H9 (cell line): ENCODE data around the gene INSYN2A. TPM values are rescaled to one million over a fixed set of nuclear protein-coding genes. Genes with fewer than 3 reads are reported as not detected.

ENCODE experiments used
- DNase-seq: peaks from one replicate; pipeline ENCODE4 v3.0.0-alpha.2; 2017
- H2AFZ ChIP-seq: one replicate; pipeline ENCODE4 v1.6.1; 2013; ENCODE audit warnings: mild to moderate bottlenecking, low read length, control low read depth, moderate library complexity
- H2AK5ac ChIP-seq: 2 replicates; pipeline ENCODE4 v1.6.1; 2013; ENCODE audit warnings: low read length, control low read depth, mixed read lengths; ENCODE audit not compliant: insufficient read length
- H2BK120ac ChIP-seq: one replicate; pipeline ENCODE4 v1.6.1; 2013; ENCODE audit warnings: low read depth, mild to moderate bottlenecking, low read length, control low read depth, inconsistent platforms; ENCODE audit not compliant: poor library complexity, severe bottlenecking
- H2BK12ac ChIP-seq: 2 replicates; pipeline ENCODE4 v1.6.1; 2013; ENCODE audit warnings: low read length, control low read depth, mixed read lengths, low read depth; ENCODE audit not compliant: insufficient read length
- H2BK15ac ChIP-seq: 2 replicates; pipeline ENCODE4 v1.6.1; 2013; ENCODE audit warnings: low read depth, low read length, control low read depth
- H2BK20ac ChIP-seq: one replicate; pipeline ENCODE4 v1.6.1; 2013; ENCODE audit warnings: low read depth, mild to moderate bottlenecking, low read length, control low read depth, inconsistent platforms; ENCODE audit not compliant: poor library complexity, severe bottlenecking
- H2BK5ac ChIP-seq: 2 replicates; pipeline ENCODE4 v1.6.1; 2013; ENCODE audit warnings: low read length, control low read depth, mixed read lengths; ENCODE audit not compliant: insufficient read length
- H3K14ac ChIP-seq: 2 replicates; pipeline ENCODE4 v1.6.1; 2013; ENCODE audit warnings: low read length, control low read depth; ENCODE audit not compliant: insufficient read depth
- H3K18ac ChIP-seq: 2 replicates; pipeline ENCODE4 v1.6.1; 2013; ENCODE audit warnings: low read depth, mild to moderate bottlenecking, mixed read lengths, low read length, control low read depth; ENCODE audit not compliant: insufficient read length
- H3K23ac ChIP-seq: 2 replicates; pipeline ENCODE4 v1.6.1; 2013; ENCODE audit warnings: low read length, control low read depth, mixed read lengths, low read depth; ENCODE audit not compliant: insufficient read length
- H3K23me2 ChIP-seq: 2 replicates; pipeline ENCODE4 v1.6.1; 2013; ENCODE audit warnings: low read depth, mild to moderate bottlenecking, mixed read lengths, low read length, control low read depth; ENCODE audit not compliant: insufficient read length, poor library complexity, severe bottlenecking
- H3K27ac ChIP-seq: 2 replicates; pipeline ENCODE4 v1.5.1; 2013; ENCODE audit warnings: low read length, control low read depth, mixed read lengths, low read depth; ENCODE audit not compliant: insufficient read length
- H3K27me3 ChIP-seq: 2 replicates; pipeline ENCODE4 v1.6.1; 2013; ENCODE audit warnings: low read length, control low read depth, inconsistent platforms; ENCODE audit not compliant: insufficient read depth
- H3K4ac ChIP-seq: 2 replicates; pipeline ENCODE4 v1.6.1; 2013; ENCODE audit warnings: low read depth, mild to moderate bottlenecking, control low read depth, inconsistent platforms, low read length, moderate library complexity
- H3K4me1 ChIP-seq: 2 replicates; pipeline ENCODE4 v1.6.1; 2013; ENCODE audit warnings: low read length, control low read depth, inconsistent platforms; ENCODE audit not compliant: insufficient read depth
- H3K4me2 ChIP-seq: 2 replicates; pipeline ENCODE4 v1.6.1; 2013; ENCODE audit warnings: low read length, control low read depth, mixed read lengths; ENCODE audit not compliant: insufficient read length, insufficient read depth
- H3K56ac ChIP-seq: 2 replicates; pipeline ENCODE4 v1.6.1; 2013; ENCODE audit warnings: low read depth, mild to moderate bottlenecking, mixed read lengths, low read length, control low read depth; ENCODE audit not compliant: insufficient read length
- H3K79me1 ChIP-seq: 2 replicates; pipeline ENCODE4 v1.6.1; 2013; ENCODE audit warnings: low read depth, mild to moderate bottlenecking, moderate library complexity, low read length, control low read depth, inconsistent platforms; ENCODE audit not compliant: insufficient read depth, poor library complexity, severe bottlenecking
- H3K79me2 ChIP-seq: 2 replicates; pipeline ENCODE4 v1.6.1; 2013; ENCODE audit warnings: low read length, control low read depth, inconsistent platforms; ENCODE audit not compliant: insufficient read depth
- H3K9ac ChIP-seq: 2 replicates; pipeline ENCODE4 v1.6.1; 2013; ENCODE audit warnings: low read length, control low read depth, mixed read lengths; ENCODE audit not compliant: insufficient read length; ENCODE audit errors: extremely low read depth
- H3K9me3 ChIP-seq: one replicate; pipeline ENCODE4 v1.6.1; 2013; ENCODE audit warnings: low read depth, low read length, inconsistent platforms; ENCODE audit not compliant: control insufficient read depth
- H3T11ph ChIP-seq: one replicate; pipeline ENCODE4 v1.6.1; 2013; ENCODE audit warnings: mild to moderate bottlenecking, low read length, control low read depth, inconsistent platforms
- H4K20me1 ChIP-seq: one replicate; pipeline ENCODE4 v1.6.1; 2013; ENCODE audit not compliant: control insufficient read depth, insufficient read length, insufficient read depth
- H4K5ac ChIP-seq: 2 replicates; pipeline ENCODE4 v1.6.1; 2013; ENCODE audit warnings: low read depth, mild to moderate bottlenecking, mixed read lengths, low read length, control low read depth; ENCODE audit not compliant: insufficient read length
- H4K8ac ChIP-seq: replicated peaks from 2 replicates; pipeline ENCODE4 v1.6.1; 2013; ENCODE audit warnings: low read length, control low read depth, mixed read lengths, low read depth; ENCODE audit not compliant: insufficient read length
- H4K91ac ChIP-seq: 2 replicates; pipeline ENCODE4 v1.6.1; 2013; ENCODE audit warnings: low read depth, mild to moderate bottlenecking, moderate library complexity, mixed read lengths, low read length, control low read depth; ENCODE audit not compliant: insufficient read length
- H3K27ac Mint-ChIP-seq, 3 experiments: 2 replicates in 2 of 3; 3 replicates in 1 of 3; pipeline ENCODE4 v1.8.0; 2020 to 2021; ENCODE audit warnings: mixed read lengths in 3 of 3, mild to moderate bottlenecking in 1 of 3, moderate library complexity in 1 of 3
- H3K27me3 Mint-ChIP-seq: 2 replicates; pipeline ENCODE4 v1.8.0; 2021; ENCODE audit warnings: low read depth, mild to moderate bottlenecking, moderate library complexity, mixed read lengths
- H3K36me3 Mint-ChIP-seq, 3 experiments: 2 replicates in 2 of 3; 3 replicates in 1 of 3; pipeline ENCODE4 v1.8.0; 2020 to 2021; ENCODE audit warnings: low read depth in 3 of 3, mixed read lengths in 3 of 3; ENCODE audit not compliant: insufficient read depth in 1 of 3
- H3K4me1 Mint-ChIP-seq, 2 experiments: 2 replicates each; pipeline ENCODE4 v1.8.0; 2020; ENCODE audit warnings: mixed read lengths in 2 of 2
- H3K4me3 Mint-ChIP-seq, 2 experiments: 2 replicates in 1 of 2; 3 replicates in 1 of 2; pipeline ENCODE4 v1.8.0; 2020 to 2021; ENCODE audit warnings: mild to moderate bottlenecking in 2 of 2, mixed read lengths in 2 of 2, moderate library complexity in 1 of 2
- H3K9me3 Mint-ChIP-seq, 2 experiments: 2 replicates in 1 of 2; 3 replicates in 1 of 2; pipeline ENCODE4 v1.8.0; 2020; ENCODE audit warnings: mild to moderate bottlenecking in 2 of 2, mixed read lengths in 2 of 2, moderate library complexity in 1 of 2
- WGBS: extraction: QIAGEN DNeasy Blood & Tissue Kit; methylation state at CpG from one replicate; pipeline ENCODE4 v1.1.7; 2013; ENCODE audit warnings: missing lambda C conversion rate, low lambda C conversion rate, mixed read lengths; ENCODE audit not compliant: insufficient read length; ENCODE audit errors: extremely low coverage; 5-methylcytosine and 5-hydroxymethylcytosine counted together
- total RNA-seq: library from RNA; stranded (reverse); gene quantifications from 2 replicates; pipeline ENCODE4 v1.2.1, GENCODE V29; 2021
- TF ChIP-seq, protein P1 (sequence below): fragments of 200-600 bp; sonication (generic); conservative IDR thresholded peaks from 3 replicates; pipeline ENCODE4 v1.8.0; 2021; ENCODE audit warnings: antibody characterized with exemption, mild to moderate bottlenecking

Gene INSYN2A
- total RNA-seq, 1 experiment from 2014 or later: 0.09 TPM

DNA sequence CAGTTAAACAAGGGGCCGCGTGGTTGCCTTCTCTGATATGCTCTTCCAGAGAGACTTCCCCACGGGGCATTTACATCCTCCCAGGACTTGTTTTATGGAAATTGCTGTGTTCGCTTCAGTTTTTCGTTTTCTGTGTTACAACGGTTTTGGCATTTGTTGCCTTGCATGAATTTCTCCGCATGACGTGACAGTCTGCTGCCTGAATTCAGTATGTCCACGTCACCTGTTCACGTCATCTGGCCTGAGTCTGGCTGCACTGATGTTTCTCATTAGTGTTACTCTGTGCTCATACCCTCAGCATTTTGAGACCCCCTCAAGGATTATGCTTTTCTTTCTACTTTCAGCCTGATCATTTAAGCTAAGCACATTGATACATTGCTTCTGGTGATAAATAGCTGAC, 49.1 kb upstream of the INSYN2A start:
- H3K4me1 ChIP-seq: no peaks in the 10 kb centered on the region
- H3T11ph ChIP-seq: no peak overlapping the region
- no peak overlapping the region for H2BK20ac ChIP-seq
- H3K56ac ChIP-seq: no peak overlapping the region
- H3K27ac ChIP-seq: no peak overlapping the region
- no peak overlapping the region for H2BK5ac ChIP-seq
- no peaks in the 10 kb centered on the region for H4K20me1 ChIP-seq
- no peaks in the 10 kb centered on the region for H3K23me2 ChIP-seq
- H3K18ac ChIP-seq: no peak overlapping the region
- no peak overlapping the region for H4K91ac ChIP-seq
- DNase-seq: no peak
- H3K9me3 ChIP-seq: no peaks in the 10 kb centered on the region
- H3K4me2 ChIP-seq: no peak overlapping the region
- no peak overlapping the region for H2BK120ac ChIP-seq
- no peak overlapping the region for H2BK12ac ChIP-seq
- no peak overlapping the region for H2AFZ ChIP-seq
- no peak overlapping the region for H3K4me3 Mint-ChIP-seq
- no peaks in the 10 kb centered on the region for H3K79me2 ChIP-seq
- no peaks in the 10 kb centered on the region for H3K27me3 ChIP-seq
- H3K27ac Mint-ChIP-seq: no peak overlapping the region
- H3K27me3 Mint-ChIP-seq: no peaks in the 10 kb centered on the region
- no CpG with 5 or more reads among the region's 10 CpGs for WGBS
- no peak overlapping the region for H4K8ac ChIP-seq
- H3K4ac ChIP-seq: no peak overlapping the region
- H3K79me1 ChIP-seq: no peaks in the 10 kb centered on the region
- H3K4me1 Mint-ChIP-seq: peaks cover 0 to 4% of the 10 kb centered on the region in 2 experiments; a peak in 1 of 4 replicates
- H3K9me3 Mint-ChIP-seq: peaks cover 5 to 8% of the 10 kb centered on the region in 2 experiments; a peak in 3 of 5 replicates
- H2BK15ac ChIP-seq: no peak overlapping the region
- no peak overlapping the region for H3K14ac ChIP-seq
- H3K9ac ChIP-seq: no peak overlapping the region
- H3K36me3 Mint-ChIP-seq: peaks cover 20 to 21% (median 21%) of the 10 kb centered on the region in 3 experiments
- H3K23ac ChIP-seq: no peak overlapping the region
- no peak overlapping the region for H2AK5ac ChIP-seq
- TF ChIP-seq, protein P1, sequence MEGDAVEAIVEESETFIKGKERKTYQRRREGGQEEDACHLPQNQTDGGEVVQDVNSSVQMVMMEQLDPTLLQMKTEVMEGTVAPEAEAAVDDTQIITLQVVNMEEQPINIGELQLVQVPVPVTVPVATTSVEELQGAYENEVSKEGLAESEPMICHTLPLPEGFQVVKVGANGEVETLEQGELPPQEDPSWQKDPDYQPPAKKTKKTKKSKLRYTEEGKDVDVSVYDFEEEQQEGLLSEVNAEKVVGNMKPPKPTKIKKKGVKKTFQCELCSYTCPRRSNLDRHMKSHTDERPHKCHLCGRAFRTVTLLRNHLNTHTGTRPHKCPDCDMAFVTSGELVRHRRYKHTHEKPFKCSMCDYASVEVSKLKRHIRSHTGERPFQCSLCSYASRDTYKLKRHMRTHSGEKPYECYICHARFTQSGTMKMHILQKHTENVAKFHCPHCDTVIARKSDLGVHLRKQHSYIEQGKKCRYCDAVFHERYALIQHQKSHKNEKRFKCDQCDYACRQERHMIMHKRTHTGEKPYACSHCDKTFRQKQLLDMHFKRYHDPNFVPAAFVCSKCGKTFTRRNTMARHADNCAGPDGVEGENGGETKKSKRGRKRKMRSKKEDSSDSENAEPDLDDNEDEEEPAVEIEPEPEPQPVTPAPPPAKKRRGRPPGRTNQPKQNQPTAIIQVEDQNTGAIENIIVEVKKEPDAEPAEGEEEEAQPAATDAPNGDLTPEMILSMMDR: no peak
- no peak overlapping the region for H4K5ac ChIP-seq
